Activated CD8-positive, alpha-beta memory T cell treated with anti-CD3 and anti-CD28 coated beads for 1 hour (primary cell): ENCODE measurements around the gene PPP1R3D.
"Not testable (repeated sequence)": the region's sequence is repeated elsewhere in the genome, so short reads cannot be mapped to it uniquely, and the experiment has no call there.

Experiments
- DNase-seq, 2 donors: peaks; one replicate each; pipeline ENCODE4 v3.0.0-alpha.2; 2020; ENCODE audit warnings: low read depth in 1 of 2; ENCODE audit errors: extremely low read depth in 1 of 2

PPP1R3D gene

DNA sequence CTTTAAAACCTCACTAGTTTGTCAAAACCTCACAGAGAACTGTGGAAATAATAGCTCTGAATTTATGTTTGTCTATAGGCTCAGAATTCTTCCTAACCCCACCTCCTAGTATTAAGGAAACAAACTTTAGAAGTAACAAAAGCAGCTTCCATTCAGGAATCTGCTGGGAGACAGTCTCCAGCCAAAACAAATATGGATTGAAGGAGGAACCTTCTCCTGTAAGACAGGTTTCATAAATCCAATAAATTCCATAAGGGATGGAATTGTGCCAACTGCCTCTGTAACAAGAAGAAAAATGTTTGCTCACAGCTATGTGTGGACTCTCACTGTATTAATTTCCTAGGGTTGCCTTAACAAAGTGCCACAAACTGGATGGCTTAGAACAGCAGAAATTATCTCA is 14.2 kb downstream of the PPP1R3D start:
- no peak for DNase-seq

DNA sequence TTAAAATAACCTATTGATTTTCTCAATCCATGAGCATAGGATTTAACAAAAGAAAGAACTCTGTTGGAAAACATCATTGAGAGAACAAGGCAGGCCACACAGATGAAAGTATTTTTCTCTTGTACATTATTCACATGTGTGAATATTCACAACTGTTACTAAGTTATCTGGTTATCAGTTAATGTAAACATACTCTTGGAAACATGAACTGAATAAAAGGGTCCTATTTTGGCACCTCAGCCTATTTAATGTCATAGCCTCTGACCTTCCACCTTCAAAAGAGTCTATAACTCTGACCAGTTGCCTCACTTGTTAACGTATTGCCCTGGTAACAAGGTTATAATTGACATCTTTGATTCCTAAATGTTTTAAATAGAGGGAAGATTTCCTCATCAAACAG is 14.7 kb downstream of the PPP1R3D start:
- DNase-seq: no peak

DNA sequence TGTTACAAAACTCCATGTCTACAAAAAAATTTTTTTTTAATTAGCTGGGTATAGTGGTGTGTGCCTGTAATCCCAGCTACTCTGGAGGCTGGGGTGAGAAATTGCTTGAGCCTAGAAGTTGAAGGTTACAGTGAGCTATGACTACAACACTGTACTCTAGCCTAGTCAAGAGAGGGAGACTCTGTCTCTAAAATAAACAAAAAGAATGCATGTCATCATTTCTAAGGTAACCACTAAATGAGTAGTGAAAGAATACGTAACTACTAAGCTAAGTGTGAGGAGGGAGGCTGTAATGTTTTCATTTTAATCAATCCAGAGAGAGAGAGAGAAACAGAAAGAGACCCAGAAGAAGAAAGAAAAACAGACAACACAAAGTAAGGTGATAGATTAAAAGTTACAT is 16.6 kb downstream of the PPP1R3D start:
- no peak for DNase-seq

DNA sequence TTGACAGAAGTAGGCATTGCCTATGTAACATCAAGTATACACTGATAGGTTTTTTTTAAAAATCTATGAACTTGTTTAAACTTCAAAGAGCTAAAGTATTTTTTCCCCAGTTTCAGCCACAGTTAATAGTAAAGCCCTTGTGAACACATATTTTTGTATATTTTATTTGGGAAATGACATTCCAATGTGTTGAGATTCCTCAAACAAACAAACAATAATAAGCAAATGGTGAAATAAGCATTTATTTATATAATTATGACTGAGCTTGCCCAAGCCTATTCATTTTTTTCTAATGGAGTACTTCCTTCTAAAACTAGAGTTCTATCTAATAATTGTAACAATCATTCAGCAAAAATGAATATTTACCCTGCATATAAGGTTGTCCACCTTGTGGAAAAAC is 19.2 kb downstream of the PPP1R3D start:
- no peak for DNase-seq

DNA sequence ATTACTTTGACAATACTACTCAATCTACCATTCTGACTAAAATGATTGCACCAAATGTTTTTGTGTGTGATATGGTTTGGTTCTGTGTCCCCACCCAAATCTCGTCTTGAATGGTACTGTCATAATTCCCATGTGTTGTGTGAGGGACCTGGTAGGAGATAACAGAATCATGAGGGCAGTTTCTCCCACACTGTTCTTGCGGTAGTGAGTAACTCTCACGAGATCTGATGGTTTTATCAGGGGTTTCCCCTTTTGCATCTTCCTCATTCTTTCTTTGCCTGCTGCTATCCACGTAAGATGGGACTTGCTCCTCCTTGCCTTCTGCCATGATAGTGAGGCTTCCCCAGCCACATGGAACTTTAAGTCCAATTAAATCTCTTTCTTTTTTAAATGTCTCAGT is 27.5 kb downstream of the PPP1R3D start:
- DNase-seq: no peak

DNA sequence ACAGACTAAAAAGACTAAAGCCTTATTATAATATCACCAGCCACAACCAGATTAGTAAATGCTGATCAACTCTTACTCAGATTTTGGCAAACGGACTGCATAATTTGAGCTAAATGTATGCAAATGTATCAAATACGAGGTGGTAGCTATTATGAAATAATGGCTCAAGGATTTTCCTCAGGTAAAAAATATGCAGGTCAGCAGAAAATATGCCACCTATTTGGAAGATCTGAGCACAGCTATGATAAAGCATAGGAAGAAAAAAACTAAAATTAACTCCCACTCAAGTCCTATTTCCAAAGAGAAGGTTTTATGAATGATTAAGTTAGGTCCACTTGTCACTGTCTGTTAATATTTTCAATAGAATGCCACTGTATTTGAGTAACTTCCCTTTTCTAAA is 29.1 kb downstream of the PPP1R3D start:
- DNase-seq: no peak

DNA sequence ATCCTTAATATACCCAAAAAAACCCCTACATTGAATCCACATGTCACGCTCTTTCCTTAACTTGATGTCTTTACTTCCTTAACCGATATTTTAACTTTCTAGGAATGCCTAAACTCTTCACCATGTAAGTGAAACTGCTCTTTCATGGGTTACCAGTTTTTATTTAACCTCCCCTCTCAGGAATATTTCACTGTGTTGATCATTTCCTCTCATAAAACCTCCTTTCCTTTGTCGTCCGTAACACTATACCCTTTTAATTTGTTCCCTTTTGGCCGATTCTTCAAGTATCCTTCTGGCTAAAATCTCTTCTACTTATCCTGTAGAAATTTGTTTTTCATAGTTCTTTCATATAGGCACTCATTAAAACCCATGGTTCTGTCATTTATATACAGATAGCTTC is 31.2 kb downstream of the PPP1R3D start:
- no peak for DNase-seq

DNA sequence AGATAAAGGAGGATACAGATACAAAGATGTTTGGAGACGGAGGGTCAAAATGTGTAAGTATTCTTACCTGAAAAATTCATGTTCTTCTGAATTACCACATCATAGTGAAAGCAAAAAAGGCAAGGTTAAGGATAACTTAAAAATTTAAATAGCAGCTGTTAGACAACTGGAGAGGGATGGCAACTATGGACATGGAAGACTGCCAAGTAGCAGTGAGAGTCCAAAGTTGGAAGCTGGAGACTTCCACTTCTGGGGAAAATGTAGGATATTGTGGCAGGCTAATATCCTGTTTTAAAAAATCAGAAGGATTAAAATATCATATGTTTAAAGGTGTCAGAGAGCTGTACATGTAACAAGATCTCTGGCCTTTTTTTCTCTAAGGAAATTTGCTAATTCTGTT is 36.5 kb downstream of the PPP1R3D start:
- no peak for DNase-seq

DNA sequence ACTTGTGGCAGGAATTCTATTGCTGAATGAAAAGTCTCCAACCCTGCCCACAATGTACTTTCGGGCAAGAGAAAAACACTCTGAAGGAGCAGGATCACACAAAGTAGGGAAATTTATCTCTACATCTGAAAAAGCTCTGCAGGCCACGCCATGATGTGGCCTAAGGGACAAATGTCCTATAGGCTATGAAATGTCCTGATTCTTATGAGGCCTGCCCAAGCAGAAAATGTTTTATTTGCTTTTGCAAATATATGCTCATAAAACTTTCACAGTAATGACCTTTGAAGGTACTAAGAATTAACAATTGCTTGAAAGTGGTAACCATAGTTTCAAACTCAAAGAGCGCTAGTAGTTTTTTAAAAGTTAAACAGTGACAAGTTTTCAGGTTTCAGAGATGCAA is 37.6 kb downstream of the PPP1R3D start:
- no peak for DNase-seq

DNA sequence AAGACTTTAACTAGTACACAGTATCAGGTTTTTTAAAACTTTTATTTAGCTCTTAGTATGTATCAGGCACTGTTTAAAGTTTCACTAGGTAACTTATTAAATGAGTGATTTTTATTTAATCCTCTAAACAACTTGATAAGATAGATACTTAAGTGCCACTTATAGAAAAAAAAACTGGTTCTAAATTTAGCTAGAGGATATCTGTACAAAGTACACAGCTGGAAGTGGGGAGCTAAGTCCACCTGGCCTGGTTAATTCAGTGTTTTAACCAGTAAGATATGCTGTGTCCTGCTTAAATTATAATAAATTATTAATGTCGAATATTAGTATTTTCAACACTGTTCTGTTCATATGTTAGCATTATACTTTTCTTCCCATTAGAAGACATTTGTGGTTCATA is 44.2 kb downstream of the PPP1R3D start:
- DNase-seq: no peak

DNA sequence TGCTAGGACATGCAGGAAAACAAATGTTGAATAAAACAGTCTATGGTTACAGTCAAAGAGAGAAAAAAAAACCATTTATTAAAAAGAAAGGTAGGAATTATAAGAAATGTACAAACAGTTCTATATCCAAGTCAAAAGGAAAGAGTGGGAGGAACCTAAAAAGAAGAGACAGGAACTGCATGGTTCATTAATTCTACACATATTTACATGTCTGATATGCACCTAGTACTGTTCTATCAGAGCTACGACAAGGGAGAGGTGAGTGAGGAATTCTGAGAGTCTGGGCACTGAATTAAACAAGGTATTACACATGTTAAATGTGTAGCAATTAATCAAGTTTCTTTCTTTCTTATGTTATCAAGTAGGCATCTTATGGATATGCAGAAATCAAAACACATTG is 48.5 kb downstream of the PPP1R3D start:
- DNase-seq: no peak

DNA sequence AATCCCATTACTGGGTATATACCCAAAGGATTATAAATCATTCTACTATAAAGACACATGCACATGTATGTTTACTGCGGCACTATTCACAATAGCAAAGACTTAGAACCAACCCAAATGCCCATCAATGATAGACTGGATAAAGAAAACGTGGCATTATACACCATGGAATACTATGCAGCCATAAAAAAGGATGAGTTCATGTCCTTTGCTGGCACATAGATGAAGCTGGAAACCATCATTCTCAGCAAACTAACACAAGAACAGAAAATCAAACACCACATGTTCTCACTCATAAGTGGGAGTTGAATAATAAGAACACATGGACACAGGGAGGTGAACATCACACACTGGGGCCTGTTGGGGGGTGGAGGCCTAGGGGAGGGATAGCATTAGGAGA is 50.1 kb downstream of the PPP1R3D start:
- DNase-seq: not testable (repeated sequence)

DNA sequence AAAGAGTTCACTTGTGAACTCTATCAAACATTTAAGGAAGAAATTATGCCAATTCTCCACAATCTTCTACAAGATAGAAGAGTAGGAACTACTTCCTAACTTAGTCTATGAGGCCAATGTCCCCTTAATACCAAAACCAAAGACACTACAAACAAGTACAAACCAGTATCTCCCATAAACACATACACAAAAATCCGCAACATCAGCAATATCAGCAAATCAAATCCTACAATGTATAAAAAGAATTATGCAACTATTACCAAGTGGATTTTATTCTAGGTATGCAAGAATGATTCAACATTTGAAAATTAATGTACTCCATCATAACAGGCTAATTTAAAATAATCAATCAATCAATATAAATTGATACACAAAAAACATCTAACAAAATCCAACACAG is 52.1 kb downstream of the PPP1R3D start:
- no peak for DNase-seq
